ENCODE results near the gene RGS7. TPM values are rescaled to one million over a fixed set of nuclear protein-coding genes. Genes with fewer than 3 reads are reported as not detected.

Gene RGS7
- total and polyA plus RNA-seq, 2 of the 8 experiments (the other 6 are each of a cell fraction or from before 2014, with no cell fraction given) = 1.6 to 3.0 TPM

DNA sequence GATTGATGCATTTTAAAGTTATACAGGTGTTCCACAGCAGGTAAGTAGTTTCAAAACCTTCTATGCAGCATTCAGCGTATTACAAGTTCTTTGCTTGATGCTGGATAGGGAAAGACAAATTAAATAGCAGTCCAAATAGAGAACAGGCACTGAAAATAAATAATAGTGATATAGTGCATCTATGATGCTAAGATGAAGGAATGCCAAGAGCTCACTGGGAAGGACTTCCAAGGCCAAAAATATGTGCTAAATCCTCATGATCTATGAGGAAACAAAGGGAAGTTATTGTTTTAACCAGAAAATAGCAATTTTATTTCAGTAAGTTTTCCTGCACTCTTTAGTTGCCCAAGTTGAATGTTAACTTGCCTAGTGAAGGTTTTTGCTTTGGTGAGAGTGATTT lies 617.3 kb downstream of the RGS7 start:
- Histone ChIP-seq H3K4ac (replicated peaks; ENCODE audit: insufficient read length, low read depth, low read length) (no peak overlapping the region), H3K4me3 (ENCODE audit: extremely low read depth in 1 of 4, insufficient read depth in 2 of 4, low read depth in 3 of 4, low read length in 4 of 4) (no peak overlapping the region), H2AFZ (ENCODE audit: low read length) (no peak overlapping the region), H3K4me1 (replicated peaks in 1 of 4; ENCODE audit: control insufficient read depth in 3 of 4, insufficient read depth in 4 of 4, low read length in 3 of 4) (0 out of 7 replicates have a peak, but pooled peaks cover 0 to 4% (median 0%) of the 10 kb centered on the region in 4 experiments), H3K79me1 (ENCODE audit: low read depth, low read length) (no peaks in the 10 kb centered on the region), H2BK20ac (ENCODE audit: low read length) (no peak overlapping the region), H3K27me3 (replicated peaks in 1 of 4; ENCODE audit: control insufficient read depth in 3 of 4, extremely low read depth in 1 of 4, insufficient read depth in 3 of 4, low read length in 3 of 4) (no peaks in the 10 kb centered on the region), H4K20me1 (replicated peaks in 1 of 2; ENCODE audit: control insufficient read depth in 1 of 2, insufficient read depth in 2 of 2, low read length in 2 of 2) (no peaks in the 10 kb centered on the region), H3K4me2 (ENCODE audit: insufficient read depth in 1 of 2, low read depth in 2 of 2, low read length in 2 of 2) (no peak overlapping the region), H3K18ac (ENCODE audit: extremely low read depth, low read length) (no peak overlapping the region), H4K91ac (replicated peaks; ENCODE audit: insufficient read length, low read length) (no peak overlapping the region), H3K27ac (ENCODE audit: low read depth, low read length) (no peak overlapping the region), H3K14ac (ENCODE audit: insufficient read length) (no peak overlapping the region), H2BK15ac (ENCODE audit: low read length) (no peak overlapping the region), H3K36me3 (ENCODE audit: control insufficient read depth in 2 of 4, insufficient read depth in 4 of 4, low read length in 3 of 4) (no peaks in the 10 kb centered on the region), H4K5ac (ENCODE audit: insufficient read length, low read depth, low read length) (no peak overlapping the region), H2BK5ac (ENCODE audit: low read depth, low read length) (no peak overlapping the region), H3K56ac (replicated peaks; ENCODE audit: insufficient read length, low read depth, low read length) (no peak overlapping the region), H2BK120ac (replicated peaks; ENCODE audit: low read depth, low read length) (no peak overlapping the region), H3K23ac (ENCODE audit: insufficient read length) (no peak overlapping the region), H4K8ac (ENCODE audit: extremely low read depth, insufficient read depth, low read length) (no peak overlapping the region), H3K23me2 (ENCODE audit: low read depth, low read length) (no peaks in the 10 kb centered on the region), H2BK12ac (ENCODE audit: low read depth, low read length) (no peak overlapping the region), H3K9ac (replicated peaks in 1 of 4; ENCODE audit: extremely low read depth in 1 of 4, low read depth in 3 of 4, low read length in 3 of 4) (no peak overlapping the region), H3K79me2 (ENCODE audit: control insufficient read depth in 1 of 2, insufficient read depth in 2 of 2, low read length in 2 of 2) (no peaks in the 10 kb centered on the region), H3K9me3 (ENCODE audit: insufficient read depth in 2 of 2, low read depth in 1 of 2, low read length in 1 of 2) (no peaks in the 10 kb centered on the region), H2AK5ac (ENCODE audit: low read depth, low read length) (no peak overlapping the region)
- POLR2A ChIA-PET (ENCODE audit: partially characterized antibody) = no interaction called here
- FAIRE-seq (no peak), DNase-seq (ENCODE audit: low read depth in 1 of 2, low spot score in 2 of 2) (no peak)
- CTCF ChIA-PET (ENCODE audit: partially characterized antibody) = interaction anchor here (0.6 kb wide), 1 partner anchor 7 kb away, joined by 3 read pairs; no protein-coding TSS in a partner anchor
- 74% methylated on average over 1 of the region's 1 CpG; no CpG with 5 or more reads in 1 of the 2 experiments for WGBS, 2 experiments (ENCODE audit: extremely low coverage in 1 of 2, insufficient coverage in 1 of 2, insufficient read length in 1 of 2, insufficient replicate concordance in 2 of 2, low coverage in 1 of 2, low lambda C conversion rate in 2 of 2, missing lambda C conversion rate in 1 of 2)
- TF ChIP-seq SRF (IDR thresholded peaks at IDR 0.05; ENCODE audit: low read depth, low read length) = no peak
- TF ChIP-seq SIX5 (IDR thresholded peaks at IDR 0.05; ENCODE audit: low read depth, low read length) = no peak
- TF ChIP-seq EZH2 (IDR thresholded peaks at IDR 0.05; ENCODE audit: low read depth, low read length, severe bottlenecking) = no peak
- TF ChIP-seq EP300 (IDR thresholded peaks at IDR 0.05; ENCODE audit: borderline replicate concordance in 1 of 2, low read depth in 2 of 2, low read length in 2 of 2) = no peak
- TF ChIP-seq, protein P1, sequence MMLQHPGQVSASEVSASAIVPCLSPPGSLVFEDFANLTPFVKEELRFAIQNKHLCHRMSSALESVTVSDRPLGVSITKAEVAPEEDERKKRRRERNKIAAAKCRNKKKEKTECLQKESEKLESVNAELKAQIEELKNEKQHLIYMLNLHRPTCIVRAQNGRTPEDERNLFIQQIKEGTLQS (IDR thresholded peaks at IDR 0.05; ENCODE audit: insufficient read depth, low read depth, low read length) = no peak
- TF ChIP-seq CTCF (IDR thresholded peaks at IDR 0.05; ENCODE audit: control extremely low read depth in 1 of 3, insufficient read depth in 1 of 3, low read depth in 1 of 3, low read length in 3 of 3) = no peak
- TF ChIP-seq POLR2AphosphoS5 (IDR thresholded peaks at IDR 0.05; ENCODE audit: low read depth, low read length) = no peak
- TF ChIP-seq RXRA (IDR thresholded peaks at IDR 0.05; ENCODE audit: insufficient read depth, low read depth, low read length) = no peak
- TF ChIP-seq PHF8 (conservative IDR thresholded peaks at IDR 0.05; ENCODE audit: low read depth, low read length) = no peak
- TF ChIP-seq GTF2F1 (IDR thresholded peaks at IDR 0.05; ENCODE audit: borderline replicate concordance, low read depth, low read length) = no peak
- TF ChIP-seq JUND (IDR thresholded peaks at IDR 0.05; ENCODE audit: low read length) = no peak
